IMR-90 (cell line): ENCODE data around the gene BCL2L2. TPM values are rescaled to one million over a fixed set of nuclear protein-coding genes. Genes with fewer than 3 reads are reported as not detected.

Source experiments
- ATAC-seq: fragments of 200-7000 bp; cut with Tn5 transposase; 2 replicates; pipeline ENCODE4 v1.9.1; 2020; ENCODE audit warnings: low read depth, mild to moderate bottlenecking, moderate library complexity
- BruUV-seq: library from RNA; stranded (reverse); fragments of 400-500 nt; replicated peaks from 2 replicates; lab custom pipeline; 2021; lab: Mats Ljungman, UMichigan
- CTCF ChIA-PET: fragments of 300-600 bp; formaldehyde crosslinking; extraction: SDS; loops from one replicate; lab custom pipeline; 2021; ENCODE audit warnings: antibody characterized with exemption; lab: Yijun Ruan, JAX
- POLR2A ChIA-PET: fragments of 300-600 bp; sonication (Branson Sonifier 250); formaldehyde crosslinking; loops from one replicate; lab custom pipeline; 2022; ENCODE audit warnings: antibody characterized with exemption; ENCODE audit not compliant: unreplicated experiment; lab: Charles Lee
- DNase-seq: peaks from one replicate; pipeline ENCODE4 v3.0.0; 2013
- H2AFZ ChIP-seq: replicated peaks from 2 replicates; pipeline ENCODE3; 2013; ENCODE audit warnings: low read length, mild to moderate bottlenecking; ENCODE audit not compliant: poor library complexity
- H2AK5ac ChIP-seq: 2 replicates; pipeline ENCODE4 v1.6.1; 2013; ENCODE audit warnings: low read depth, low read length, inconsistent platforms
- H2AK9ac ChIP-seq: replicated peaks from 2 replicates; pipeline ENCODE3; 2013; ENCODE audit warnings: mild to moderate bottlenecking, low read depth, low read length, moderate library complexity; ENCODE audit not compliant: poor library complexity
- H2BK120ac ChIP-seq: 2 replicates; pipeline ENCODE4 v1.6.1; 2013; ENCODE audit warnings: low read depth, low read length, inconsistent platforms
- H2BK15ac ChIP-seq: 3 replicates; pipeline ENCODE4 v1.6.1; 2013; ENCODE audit warnings: low read depth, low read length, inconsistent platforms
- H2BK20ac ChIP-seq: 2 replicates; pipeline ENCODE4 v1.6.1; 2013; ENCODE audit warnings: low read depth, mild to moderate bottlenecking, inconsistent platforms, low read length, moderate library complexity
- H2BK5ac ChIP-seq: 2 replicates; pipeline ENCODE4 v1.6.1; 2013; ENCODE audit warnings: mild to moderate bottlenecking, low read depth, low read length, inconsistent platforms; ENCODE audit not compliant: poor library complexity, severe bottlenecking
- H3K14ac ChIP-seq: replicated peaks from 2 replicates; pipeline ENCODE4 v1.6.1; 2013; ENCODE audit warnings: low read depth, low read length, inconsistent platforms
- H3K18ac ChIP-seq: 2 replicates; pipeline ENCODE4 v1.6.1; 2013; ENCODE audit warnings: low read depth, low read length, control low read depth
- H3K23ac ChIP-seq: 2 replicates; pipeline ENCODE4 v1.6.1; 2013; ENCODE audit warnings: low read depth, low read length, inconsistent platforms
- H3K27ac ChIP-seq: 2 replicates; pipeline ENCODE4 v1.5.1; 2013; ENCODE audit warnings: mild to moderate bottlenecking, control low read depth, low read length; ENCODE audit not compliant: insufficient read depth
- H3K27me3 ChIP-seq: 2 replicates; pipeline ENCODE4 v1.6.1; 2013; ENCODE audit warnings: low read length; ENCODE audit not compliant: control insufficient read depth, insufficient read depth
- H3K36me3 ChIP-seq: 2 replicates; pipeline ENCODE4 v1.6.1; 2013; ENCODE audit warnings: low read length, mixed read lengths; ENCODE audit not compliant: control insufficient read depth, insufficient read depth
- H3K4ac ChIP-seq: 2 replicates; pipeline ENCODE4 v1.6.1; 2013; ENCODE audit warnings: low read depth, low read length, inconsistent platforms
- H3K4me1 ChIP-seq: 2 replicates; pipeline ENCODE4 v1.6.1; 2013; ENCODE audit warnings: low read length, mixed read lengths; ENCODE audit not compliant: control insufficient read depth, insufficient read depth
- H3K4me2 ChIP-seq: 2 replicates; pipeline ENCODE4 v1.6.1; 2013; ENCODE audit warnings: low read depth, mild to moderate bottlenecking, control low read depth, low read length, moderate library complexity
- H3K4me3 ChIP-seq: 2 replicates; pipeline ENCODE4 v1.5.1; 2013; ENCODE audit warnings: low read depth, mild to moderate bottlenecking, control low read depth, low read length, moderate library complexity; ENCODE audit not compliant: insufficient read depth
- H3K56ac ChIP-seq: 2 replicates; pipeline ENCODE4 v1.6.1; 2013; ENCODE audit warnings: low read length, inconsistent platforms; ENCODE audit not compliant: insufficient read depth; ENCODE audit errors: extremely low read depth
- H3K79me1 ChIP-seq, 2 experiments: 2 replicates each; pipeline ENCODE4 v1.6.1; 2013; ENCODE audit warnings: low read length in 2 of 2, inconsistent platforms in 1 of 2, low read depth in 1 of 2
- H3K9ac ChIP-seq: 2 replicates; pipeline ENCODE4 v1.6.1; 2013; ENCODE audit warnings: low read depth, low read length, control low read depth
- H3K9me1 ChIP-seq: 2 replicates; pipeline ENCODE4 v1.6.1; 2013; ENCODE audit warnings: low read length, inconsistent platforms; ENCODE audit not compliant: insufficient read depth
- H3K9me3 ChIP-seq: 2 replicates; pipeline ENCODE4 v1.6.1; 2013; ENCODE audit warnings: low read length; ENCODE audit not compliant: control insufficient read depth, insufficient read depth
- H4K20me1 ChIP-seq: 2 replicates; pipeline ENCODE4 v1.6.1; 2013; ENCODE audit warnings: low read length, inconsistent platforms; ENCODE audit not compliant: insufficient read depth
- H4K5ac ChIP-seq: 2 replicates; pipeline ENCODE4 v1.6.1; 2013; ENCODE audit warnings: mild to moderate bottlenecking, low read depth, low read length, control low read depth
- H4K8ac ChIP-seq, 2 experiments: 2 replicates each; pipeline ENCODE4 v1.6.1; 2013; ENCODE audit warnings: low read depth in 2 of 2, low read length in 2 of 2, control low read depth in 1 of 2, inconsistent platforms in 1 of 2
- H4K91ac ChIP-seq: 2 replicates; pipeline ENCODE4 v1.6.1; 2013; ENCODE audit warnings: low read depth, low read length, inconsistent platforms; ENCODE audit not compliant: insufficient read depth
- BHLHE40 ChIP-seq: fragments of 150-350 bp; IDR thresholded peaks from 2 replicates; pipeline ENCODE4 v1.6.1; 2016; ENCODE audit warnings: mild to moderate bottlenecking, low read depth, low read length
- FOS ChIP-seq: fragments of 150-350 bp; IDR thresholded peaks from 2 replicates; pipeline ENCODE4 v1.6.1; 2016; ENCODE audit warnings: low read depth, low read length
- MXI1 ChIP-seq: IDR thresholded peaks from 2 replicates; pipeline ENCODE4 v1.6.1; 2012; ENCODE audit warnings: low read depth, mild to moderate bottlenecking, low read length, moderate library complexity, borderline replicate concordance
- POLR2A ChIP-seq: IDR thresholded peaks from 2 replicates; pipeline ENCODE4 v1.6.1; 2012; ENCODE audit warnings: mild to moderate bottlenecking, low read depth, low read length
- RCOR1 ChIP-seq: IDR thresholded peaks from 2 replicates; pipeline ENCODE4 v1.6.1; 2012; ENCODE audit warnings: mild to moderate bottlenecking, low read length, improper control_type of control experiment; ENCODE audit not compliant: insufficient replicate concordance
- SMC3 ChIP-seq: fragments of 150-350 bp; IDR thresholded peaks from 2 replicates; pipeline ENCODE4 v1.6.1; 2016; ENCODE audit warnings: low read depth, mild to moderate bottlenecking, antibody characterized with exemption, low read length, moderate library complexity
- WGBS, 2 experiments: methylation state at CpG; one replicate each; pipeline versions ENCODE4 v1.1.5 to v1.1.7; 2013; ENCODE audit warnings: missing lambda C conversion rate in 2 of 2; ENCODE audit not compliant: insufficient read length in 1 of 2; ENCODE audit errors: extremely low coverage in 2 of 2; 5-methylcytosine and 5-hydroxymethylcytosine counted together
- dilution Hi-C: fragments of 300-500 bp; cut with HindIII; formaldehyde crosslinking; loops from one replicate; pipeline ENCODE4 v1.14.3; 2018; ENCODE audit warnings: low sequenced_read_pairs; ENCODE audit not compliant: unreplicated experiment
- in situ Hi-C: fragments of 300-500 bp; cut with MboI; formaldehyde crosslinking; loops from 3 replicates; pipeline ENCODE4 v1.14.3; 2019; ENCODE audit warnings: low sequenced_read_pairs, inconsistent platforms, mixed read lengths
- intact Hi-C: fragments of 100-400 bp; cut with micrococcal nuclease; formaldehyde crosslinking; loops from 2 replicates; pipeline ENCODE4 v1.10.0; 2022
- polyA plus RNA-seq, 3 experiments: library from polyadenylated mRNA; depleted of rRNA; stranded (reverse); fragments of >200 nt; gene quantifications; 2 replicates each; pipeline ENCODE4 v1.2.3, GENCODE V29; 2012; ENCODE audit warnings: low replicate concordance in 1 of 3
- total RNA-seq: library from RNA; depleted of rRNA; stranded (reverse); fragments of >200 nt; gene quantifications from 2 replicates; pipeline ENCODE4 v1.2.3, GENCODE V29; 2012
- TF ChIP-seq, protein P1 (sequence below): conservative IDR thresholded peaks from 2 replicates; pipeline ENCODE4 v1.5.1; 2012; ENCODE audit warnings: mild to moderate bottlenecking, low read depth, low read length, improper control_type of control experiment
- TF ChIP-seq, protein P2 (sequence below): fragments of 150-350 bp; IDR thresholded peaks from 2 replicates; pipeline ENCODE4 v1.6.1; 2017; ENCODE audit warnings: mild to moderate bottlenecking, antibody characterized with exemption, low read length, low read depth
- TF ChIP-seq, protein P3 (sequence below): fragments of 150-350 bp; IDR thresholded peaks from 2 replicates; pipeline ENCODE4 v1.6.1; 2016; ENCODE audit warnings: low read depth, mild to moderate bottlenecking, low read length, moderate library complexity, borderline replicate concordance

The BCL2L2 gene
- total and polyA plus RNA-seq, 2 of the 4 experiments (the other 2 are of a cell fraction) = 14.5 to 40.9 TPM

DNA sequence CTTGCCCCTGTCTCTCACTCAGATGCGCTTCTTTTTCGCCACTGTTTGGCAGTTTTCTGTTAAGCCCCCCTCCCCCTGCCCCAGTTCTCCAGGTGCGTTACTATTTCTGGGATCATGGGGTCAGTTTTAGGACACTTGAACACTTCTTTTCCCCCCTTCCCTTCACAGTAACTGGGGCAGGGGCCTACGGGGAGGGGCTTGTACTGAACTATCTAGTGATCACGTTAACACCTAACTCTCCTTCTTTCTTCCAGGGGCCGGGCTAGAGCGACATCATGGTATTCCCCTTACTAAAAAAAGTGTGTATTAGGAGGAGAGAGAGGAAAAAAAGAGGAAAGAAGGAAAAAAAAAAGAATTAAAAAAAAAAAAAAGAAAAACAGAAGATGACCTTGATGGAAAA is 18.4 kb downstream of the BCL2L2 start:
- Histone ChIP-seq H2BK15ac (no peak overlapping the region), H2BK120ac (no peak overlapping the region), H2AFZ (no peak overlapping the region), H3K27ac (no peak overlapping the region), H3K4me1 (peaks cover 6% of the 10 kb centered on the region; the same call in 1 of the 2 replicates), H3K23ac (no peak overlapping the region), H3K56ac (no peak overlapping the region), H3K9me1 (no peaks in the 10 kb centered on the region), H4K8ac (no peak overlapping the region), H3K4ac (no peak overlapping the region), H3K36me3 (peaks cover 25% of the 10 kb centered on the region), H2AK9ac (no peak overlapping the region), H3K18ac (no peak overlapping the region), H4K91ac (no peak overlapping the region), H3K79me1 (peaks cover 18 to 36% of the 10 kb centered on the region in 2 experiments), H2BK20ac (no peak overlapping the region), H4K5ac (no peak overlapping the region), H2AK5ac (no peak overlapping the region), H3K4me2 (no peak overlapping the region), H4K20me1 (peaks cover 16% of the 10 kb centered on the region; the same call in 1 of the 2 replicates), H3K27me3 (no peaks in the 10 kb centered on the region), H3K9ac (no peak overlapping the region), H3K14ac (no peak overlapping the region), H3K9me3 (no peaks in the 10 kb centered on the region), H2BK5ac (no peak overlapping the region), H3K4me3 (no peak overlapping the region)
- intact Hi-C loops (no loop called here), dilution Hi-C loops (no loop called here), in situ Hi-C loops (loop anchor here (10.0 to 25.0 kb wide), 5 partner anchors 50 to 1112 kb away; partner anchors contain the start of genes CBLN3, CMTM5, EMC9 and FITM1)
- BruUV-seq = no TSS peak
- DNase-seq (no peak), ATAC-seq (no peak)
- TF ChIP-seq FOS = no peak
- TF ChIP-seq MXI1 = no peak
- no peak for TF ChIP-seq POLR2A
- TF ChIP-seq, protein P1, sequence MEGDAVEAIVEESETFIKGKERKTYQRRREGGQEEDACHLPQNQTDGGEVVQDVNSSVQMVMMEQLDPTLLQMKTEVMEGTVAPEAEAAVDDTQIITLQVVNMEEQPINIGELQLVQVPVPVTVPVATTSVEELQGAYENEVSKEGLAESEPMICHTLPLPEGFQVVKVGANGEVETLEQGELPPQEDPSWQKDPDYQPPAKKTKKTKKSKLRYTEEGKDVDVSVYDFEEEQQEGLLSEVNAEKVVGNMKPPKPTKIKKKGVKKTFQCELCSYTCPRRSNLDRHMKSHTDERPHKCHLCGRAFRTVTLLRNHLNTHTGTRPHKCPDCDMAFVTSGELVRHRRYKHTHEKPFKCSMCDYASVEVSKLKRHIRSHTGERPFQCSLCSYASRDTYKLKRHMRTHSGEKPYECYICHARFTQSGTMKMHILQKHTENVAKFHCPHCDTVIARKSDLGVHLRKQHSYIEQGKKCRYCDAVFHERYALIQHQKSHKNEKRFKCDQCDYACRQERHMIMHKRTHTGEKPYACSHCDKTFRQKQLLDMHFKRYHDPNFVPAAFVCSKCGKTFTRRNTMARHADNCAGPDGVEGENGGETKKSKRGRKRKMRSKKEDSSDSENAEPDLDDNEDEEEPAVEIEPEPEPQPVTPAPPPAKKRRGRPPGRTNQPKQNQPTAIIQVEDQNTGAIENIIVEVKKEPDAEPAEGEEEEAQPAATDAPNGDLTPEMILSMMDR = no peak
- TF ChIP-seq SMC3 = no peak
- TF ChIP-seq, protein P2, sequence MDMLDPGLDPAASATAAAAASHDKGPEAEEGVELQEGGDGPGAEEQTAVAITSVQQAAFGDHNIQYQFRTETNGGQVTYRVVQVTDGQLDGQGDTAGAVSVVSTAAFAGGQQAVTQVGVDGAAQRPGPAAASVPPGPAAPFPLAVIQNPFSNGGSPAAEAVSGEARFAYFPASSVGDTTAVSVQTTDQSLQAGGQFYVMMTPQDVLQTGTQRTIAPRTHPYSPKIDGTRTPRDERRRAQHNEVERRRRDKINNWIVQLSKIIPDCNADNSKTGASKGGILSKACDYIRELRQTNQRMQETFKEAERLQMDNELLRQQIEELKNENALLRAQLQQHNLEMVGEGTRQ = no peak
- no peak for TF ChIP-seq RCOR1
- TF ChIP-seq, protein P3, sequence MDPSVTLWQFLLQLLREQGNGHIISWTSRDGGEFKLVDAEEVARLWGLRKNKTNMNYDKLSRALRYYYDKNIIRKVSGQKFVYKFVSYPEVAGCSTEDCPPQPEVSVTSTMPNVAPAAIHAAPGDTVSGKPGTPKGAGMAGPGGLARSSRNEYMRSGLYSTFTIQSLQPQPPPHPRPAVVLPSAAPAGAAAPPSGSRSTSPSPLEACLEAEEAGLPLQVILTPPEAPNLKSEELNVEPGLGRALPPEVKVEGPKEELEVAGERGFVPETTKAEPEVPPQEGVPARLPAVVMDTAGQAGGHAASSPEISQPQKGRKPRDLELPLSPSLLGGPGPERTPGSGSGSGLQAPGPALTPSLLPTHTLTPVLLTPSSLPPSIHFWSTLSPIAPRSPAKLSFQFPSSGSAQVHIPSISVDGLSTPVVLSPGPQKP = no peak
- TF ChIP-seq BHLHE40 = no peak
- ChIA-PET POLR2A (no interaction called here), CTCF (interaction anchor here (0.9 kb wide), 1 partner anchor 139 kb away, joined by 6 read pairs; no protein-coding TSS in a partner anchor)
- WGBS, 2 experiments = 100% methylated on average over 1 of the region's 7 CpGs; no CpG with 5 or more reads in 1 of the 2 experiments
